ENCODE measurements around the gene LPP.

- TF ChIP-seq POLR2A (IDR thresholded peaks at IDR 0.05; ENCODE audit: low read depth) (no peak), CTCF (IDR thresholded peaks at IDR 0.05) (no peak), EP300 (IDR thresholded peaks at IDR 0.05) (no peak)
Observed at GRCh38 chr3:188448813-188449212, 294.9 kb downstream of the LPP start.
